Upper lobe of left lung (tissue), 6 donors: ENCODE measurements around the gene FOXQ1. TPM values are rescaled to one million over a fixed set of nuclear protein-coding genes. Genes with fewer than 3 reads are reported as not detected.
A peak's percentile ranks its signal among the peaks of the same experiment; 100 is the strongest.

Experiments
- ATAC-seq, 2 donors: fragments of 200-7000 bp; cut with Tn5 transposase; one replicate each; pipeline ENCODE4 v1.9.1; 2022; ENCODE audit warnings: mild to moderate bottlenecking in 2 of 2, moderate library complexity in 2 of 2; ENCODE audit not compliant: low FRiP score in 2 of 2
- DNase-seq, 2 donors: peaks; one replicate each; pipeline ENCODE4 v3.0.0-alpha.2; 2019 to 2020
- H3K27ac ChIP-seq, 4 donors: fragments of 200-600 bp; sonication (generic); one replicate each; pipeline ENCODE4 v1.5.1; 2016 to 2019
- H3K27me3 ChIP-seq, 4 donors: fragments of 200-600 bp; sonication (generic); one replicate each; pipeline ENCODE4 v1.5.1; 2017 to 2019
- H3K36me3 ChIP-seq, 4 donors: fragments of 200-600 bp; sonication (generic); one replicate each; pipeline ENCODE4 v1.5.1; 2016 to 2019
- H3K4me1 ChIP-seq, 4 donors: fragments of 200-600 bp; sonication (generic); one replicate each; pipeline ENCODE4 v1.5.1; 2018 to 2019
- H3K4me3 ChIP-seq, 4 donors: fragments of 200-600 bp; sonication (generic); one replicate each; pipeline ENCODE4 v1.5.1; 2017 to 2019; ENCODE audit warnings: mild to moderate bottlenecking in 2 of 4, moderate library complexity in 1 of 4
- H3K9me3 ChIP-seq, 4 donors: fragments of 200-600 bp; sonication (generic); one replicate each; pipeline ENCODE4 v1.5.1; 2018 to 2019
- EP300 ChIP-seq, 4 donors: sonication (generic); formaldehyde crosslinking; IDR thresholded peaks; one replicate each; pipeline ENCODE4 v1.5.1; 2017; ENCODE audit warnings: antibody characterized with exemption in 4 of 4, control low read depth in 2 of 4
- POLR2A ChIP-seq, 4 donors: fragments of 450-650 bp; IDR thresholded peaks; one replicate each; pipeline ENCODE4 v1.5.1; 2016 to 2017; ENCODE audit warnings: antibody characterized with exemption in 4 of 4, mild to moderate bottlenecking in 2 of 4
- POLR2AphosphoS5 ChIP-seq, 2 donors: sonication (generic); formaldehyde crosslinking; IDR thresholded peaks; one replicate each; pipeline ENCODE4 v1.5.1; 2017; ENCODE audit warnings: antibody characterized with exemption in 2 of 2
- WGBS, 2 donors: methylation state at CpG; one replicate each; pipeline ENCODE4 v1.1.5; 2017 to 2018; 5-methylcytosine and 5-hydroxymethylcytosine counted together
- total RNA-seq, 6 donors: library from RNA; depleted of rRNA in 4 of 6; stranded (reverse); fragments of >200 nt in 4 of 6; gene quantifications; one replicate each; pipeline versions ENCODE4 v1.1.0 to v1.2.1, GENCODE V29; 2016 to 2021
- TF ChIP-seq, protein P1 (sequence below), 6 experiments: fragments of 450-650 bp in 4 of 6; fragments of 200-600 bp in 2 of 6; sonication (generic) in 2 of 6; IDR thresholded peaks; one replicate each; pipeline ENCODE4 v1.5.1; 2016 to 2019; ENCODE audit warnings: antibody characterized with exemption in 6 of 6
- donor health status: DM: no; HTN: no; CAD: no; lungs with moderate emphysema.
- donor health status: DM: no; HTN: yes; CAD: no; lungs with severe emphysema.

FOXQ1 gene
- total RNA-seq, 6 donors from 2014 or later: 3.9 to 15.4 (median 10.3) TPM

DNA sequence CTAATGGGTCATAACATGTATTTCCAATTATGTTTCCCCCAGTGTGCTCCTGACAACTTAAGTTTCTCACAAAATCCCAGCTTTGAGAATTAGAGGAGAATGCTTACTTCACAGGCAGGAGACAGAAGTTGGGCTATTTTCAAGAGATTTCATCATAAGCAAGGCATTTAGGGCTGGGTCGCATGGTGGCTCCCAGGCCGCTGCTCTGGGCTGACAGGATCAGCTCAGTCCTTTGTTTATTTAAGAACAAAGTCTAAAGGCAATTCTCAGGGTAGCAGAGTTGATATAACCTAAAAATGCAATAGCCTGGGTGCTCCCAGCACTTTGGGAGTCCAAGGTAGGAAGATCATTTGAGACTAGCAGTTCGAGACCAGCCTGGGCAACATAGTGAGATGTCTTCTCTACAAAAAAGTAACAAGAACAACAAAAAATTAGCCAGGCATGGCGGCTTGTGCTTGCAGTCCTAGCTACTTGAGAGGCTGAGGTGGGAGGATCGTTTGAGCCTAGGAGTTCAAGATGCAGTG lies 10.9 kb downstream of the FOXQ1 start:
- Histone ChIP-seq H3K9me3 (no peaks in the 10 kb centered on the region), H3K27me3 (no peaks in the 10 kb centered on the region), H3K4me1 (peaks cover 13 to 39% (median 26%) of the 10 kb centered on the region in 4 donors), H3K4me3 (no peak overlapping the region), H3K27ac (peak overlapping the region in 1 of 4 donors; percentile 61), H3K36me3 (no peaks in the 10 kb centered on the region)
- 64 to 66% methylated on average over 5 of the region's 5 CpGs for WGBS, 2 donors
- TF ChIP-seq, protein P1, sequence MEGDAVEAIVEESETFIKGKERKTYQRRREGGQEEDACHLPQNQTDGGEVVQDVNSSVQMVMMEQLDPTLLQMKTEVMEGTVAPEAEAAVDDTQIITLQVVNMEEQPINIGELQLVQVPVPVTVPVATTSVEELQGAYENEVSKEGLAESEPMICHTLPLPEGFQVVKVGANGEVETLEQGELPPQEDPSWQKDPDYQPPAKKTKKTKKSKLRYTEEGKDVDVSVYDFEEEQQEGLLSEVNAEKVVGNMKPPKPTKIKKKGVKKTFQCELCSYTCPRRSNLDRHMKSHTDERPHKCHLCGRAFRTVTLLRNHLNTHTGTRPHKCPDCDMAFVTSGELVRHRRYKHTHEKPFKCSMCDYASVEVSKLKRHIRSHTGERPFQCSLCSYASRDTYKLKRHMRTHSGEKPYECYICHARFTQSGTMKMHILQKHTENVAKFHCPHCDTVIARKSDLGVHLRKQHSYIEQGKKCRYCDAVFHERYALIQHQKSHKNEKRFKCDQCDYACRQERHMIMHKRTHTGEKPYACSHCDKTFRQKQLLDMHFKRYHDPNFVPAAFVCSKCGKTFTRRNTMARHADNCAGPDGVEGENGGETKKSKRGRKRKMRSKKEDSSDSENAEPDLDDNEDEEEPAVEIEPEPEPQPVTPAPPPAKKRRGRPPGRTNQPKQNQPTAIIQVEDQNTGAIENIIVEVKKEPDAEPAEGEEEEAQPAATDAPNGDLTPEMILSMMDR (IDR thresholded peaks at IDR 0.05): no peak
- TF ChIP-seq POLR2A (IDR thresholded peaks at IDR 0.05) (no peak), POLR2AphosphoS5 (IDR thresholded peaks at IDR 0.05) (no peak), EP300 (IDR thresholded peaks at IDR 0.05) (no peak)
- ATAC-seq (peak in 1 of 2 donors; percentile 83), DNase-seq (no peak)

DNA sequence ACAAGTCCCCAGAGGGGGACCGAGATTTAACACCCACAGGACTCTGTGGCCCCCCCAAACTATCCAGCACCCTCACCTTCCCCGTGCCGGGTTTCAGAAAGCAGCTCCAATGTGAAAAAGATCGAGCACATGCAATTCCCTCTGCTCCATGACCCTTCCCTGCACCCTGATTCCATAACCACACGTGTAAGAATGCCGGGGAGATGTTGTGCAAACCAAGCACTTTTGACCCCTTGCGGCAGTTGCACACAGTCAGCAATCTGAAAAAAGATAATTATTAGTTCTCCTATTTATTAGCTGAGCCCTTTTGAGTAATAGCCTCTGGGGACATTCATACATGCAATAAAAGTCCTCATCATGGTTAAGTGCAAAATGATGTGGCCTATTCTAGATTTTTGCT lies 13.0 kb downstream of the FOXQ1 start:
- Histone ChIP-seq H3K27ac (peak overlapping the region in 2 of 4 donors; percentile 53 to 64), H3K4me1 (peaks cover 13 to 40% (median 26%) of the 10 kb centered on the region in 4 donors), H3K4me3 (no peak overlapping the region), H3K36me3 (no peaks in the 10 kb centered on the region), H3K9me3 (no peaks in the 10 kb centered on the region), H3K27me3 (no peaks in the 10 kb centered on the region)
- TF ChIP-seq POLR2A (IDR thresholded peaks at IDR 0.05): no peak
- TF ChIP-seq, protein P1 (IDR thresholded peaks at IDR 0.05): no peak
- no peak for TF ChIP-seq EP300 (IDR thresholded peaks at IDR 0.05)
- peak in 1 of 2 donors; percentile 27 for TF ChIP-seq POLR2AphosphoS5 (IDR thresholded peaks at IDR 0.05)
- DNase-seq: no peak
- 78 to 81% methylated on average over 4 to 7 of the region's 7 CpGs for WGBS, 2 donors
- ATAC-seq: peak in 1 of 2 donors; percentile 13

DNA sequence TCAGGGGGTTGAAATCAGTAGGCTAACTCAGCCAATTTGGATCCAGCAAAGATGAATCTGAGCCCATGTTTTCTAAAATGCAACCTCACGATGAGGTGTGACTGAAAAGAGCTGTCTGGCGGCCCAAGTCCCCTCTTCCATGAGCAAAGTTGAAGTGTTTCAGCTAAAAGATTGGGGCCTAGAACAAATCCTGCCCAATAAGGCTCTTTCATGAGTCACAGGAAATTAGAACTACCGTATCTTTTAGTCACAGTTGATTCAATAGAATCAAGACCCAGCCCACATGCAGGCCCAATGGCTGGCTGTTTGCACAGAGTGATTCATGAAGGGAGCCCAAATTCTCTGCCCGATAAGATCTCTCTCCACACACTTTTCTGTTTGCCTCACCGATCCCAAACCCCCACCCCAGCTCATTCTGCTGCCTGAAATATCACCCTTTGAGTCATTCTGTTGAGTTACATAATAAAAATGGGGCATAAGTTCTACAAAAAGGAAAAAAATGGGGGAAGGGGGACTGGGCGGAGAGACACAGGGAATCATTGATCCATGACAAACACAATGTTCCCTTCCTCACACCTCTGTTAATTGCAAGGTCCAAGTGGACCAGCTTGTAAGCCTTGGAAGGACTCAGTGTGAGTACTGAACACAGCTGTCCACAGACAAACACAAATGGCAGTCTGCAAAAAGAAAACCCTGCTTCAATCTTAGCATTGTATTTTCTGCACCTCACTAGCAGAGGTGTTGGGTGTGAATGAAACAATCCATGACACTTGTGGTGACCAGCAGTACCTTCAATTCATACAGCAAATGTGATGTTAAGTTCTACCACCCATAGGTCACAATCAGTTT lies 13.8 kb downstream of the FOXQ1 start:
- TF ChIP-seq POLR2A (IDR thresholded peaks at IDR 0.05): no peak
- no peak for TF ChIP-seq EP300 (IDR thresholded peaks at IDR 0.05)
- TF ChIP-seq POLR2AphosphoS5 (IDR thresholded peaks at IDR 0.05): peak; percentile 39 to 49
- TF ChIP-seq, protein P1 (IDR thresholded peaks at IDR 0.05): no peak
- DNase-seq (no peak), ATAC-seq (peak; percentile 73 to 77)
- no peaks in the 10 kb centered on the region for H3K27me3 ChIP-seq
- peaks cover 13 to 40% (median 26%) of the 10 kb centered on the region in 4 donors for H3K4me1 ChIP-seq
- WGBS, 2 donors: 65 to 74% methylated on average over 6 of the region's 6 CpGs
- no peak overlapping the region for H3K4me3 ChIP-seq
- no peaks in the 10 kb centered on the region for H3K9me3 ChIP-seq
- H3K36me3 ChIP-seq: no peaks in the 10 kb centered on the region
- H3K27ac ChIP-seq: peak overlapping the region in 2 of 4 donors; percentile 6 to 53

DNA sequence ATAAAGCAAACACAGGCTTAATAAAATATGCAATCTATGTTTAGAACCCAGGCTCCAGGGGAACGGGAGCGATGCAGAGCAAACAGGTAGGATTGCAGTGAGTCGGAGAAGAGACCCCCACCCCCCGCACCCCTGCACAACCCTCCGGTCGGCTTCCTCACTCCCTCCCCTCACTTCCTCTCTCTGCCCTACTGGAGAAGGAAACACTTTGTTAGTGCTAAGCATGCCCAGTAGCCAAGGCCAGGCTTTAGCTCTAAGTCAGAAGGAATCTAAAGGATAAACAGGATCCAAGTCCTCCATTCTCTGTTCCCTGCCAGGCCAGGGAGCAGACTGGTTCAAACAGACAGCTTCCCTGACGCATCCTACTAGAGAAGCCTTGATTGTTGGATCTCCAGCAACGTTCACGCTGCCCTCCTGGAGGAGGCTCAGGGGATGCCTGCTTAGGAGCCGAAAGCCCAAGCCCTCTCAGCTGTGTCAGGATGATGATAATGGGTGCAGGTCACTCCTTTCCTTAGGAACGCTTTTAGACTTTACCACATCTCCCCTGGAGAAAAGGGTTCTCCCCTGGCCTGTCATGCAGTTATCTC lies 14.7 kb downstream of the FOXQ1 start:
- 23 to 28% methylated on average over 4 to 11 of the region's 11 CpGs for WGBS, 2 donors
- H3K4me3 ChIP-seq: no peak overlapping the region
- no peaks in the 10 kb centered on the region for H3K36me3 ChIP-seq
- TF ChIP-seq EP300 (IDR thresholded peaks at IDR 0.05): no peak
- TF ChIP-seq POLR2AphosphoS5 (IDR thresholded peaks at IDR 0.05): no peak
- no peak for TF ChIP-seq POLR2A (IDR thresholded peaks at IDR 0.05)
- TF ChIP-seq, protein P1 (IDR thresholded peaks at IDR 0.05): no peak
- ATAC-seq (no peak), DNase-seq (no peak)
- H3K4me1 ChIP-seq: peaks cover 13 to 34% (median 23%) of the 10 kb centered on the region in 4 donors
- H3K27me3 ChIP-seq: no peaks in the 10 kb centered on the region
- peak overlapping the region in 2 of 4 donors; percentile 16 to 28 for H3K27ac ChIP-seq
- no peaks in the 10 kb centered on the region for H3K9me3 ChIP-seq
